Activated naive CD8-positive, alpha-beta T cell treated with anti-CD3 and anti-CD28 coated beads, Interleukin-2, amount 50 U/mL, for 16 hours (primary cell): ENCODE measurements around the gene NOM1.
"Not testable (repeated sequence)": the region's sequence is repeated elsewhere in the genome, so short reads cannot be mapped to it uniquely, and the experiment has no call there.

Experiments
- DNase-seq: peaks from one replicate; pipeline ENCODE4 v3.0.0-alpha.2; 2020; ENCODE audit warnings: low read depth, low spot score

The NOM1 gene

GRCh38 chr7:156941393-156942182, 7.9 kb upstream of the NOM1 start:
- DNase-seq = no peak

GRCh38 chr7:156942708-156943090, 6.8 kb upstream of the NOM1 start:
- no peak for DNase-seq

GRCh38 chr7:156943091-156944041, 6.1 kb upstream of the NOM1 start:
- DNase-seq = no peak

- no peak for DNase-seq
These were observed 4.6 kb upstream of the NOM1 start for GRCh38 chr7:156944876-156945275.

GRCh38 chr7:156947120-156947843, 2.2 kb upstream of the NOM1 start:
- DNase-seq = no peak

- no peak for DNase-seq
These were observed 1.2 kb upstream of the NOM1 start for GRCh38 chr7:156948361-156948760.

- no peak for DNase-seq
These were observed 908 bp downstream of the NOM1 start for GRCh38 chr7:156950381-156950858.

- not testable (repeated sequence) for DNase-seq
These were observed 3.7 kb downstream of the NOM1 start for GRCh38 chr7:156953215-156953614.

- DNase-seq = no peak
These were observed 5.4 kb downstream of the NOM1 start for GRCh38 chr7:156954941-156955340.

- DNase-seq = no peak
These were observed 7.2 kb downstream of the NOM1 start for GRCh38 chr7:156956727-156957126.

GRCh38 chr7:156962145-156962544, 12.6 kb downstream of the NOM1 start:
- no peak for DNase-seq

GRCh38 chr7:156962897-156963296, 13.4 kb downstream of the NOM1 start:
- DNase-seq = no peak

- DNase-seq = no peak
These were observed 14.0 kb downstream of the NOM1 start for GRCh38 chr7:156963472-156963871.

- no peak for DNase-seq
These were observed 15.5 kb downstream of the NOM1 start for GRCh38 chr7:156964971-156965370.

- DNase-seq = no peak
These were observed 16.9 kb downstream of the NOM1 start for GRCh38 chr7:156966387-156966786.

GRCh38 chr7:156968183-156968582, 18.7 kb downstream of the NOM1 start:
- DNase-seq = no peak

- no peak for DNase-seq
These were observed 20.5 kb downstream of the NOM1 start for GRCh38 chr7:156969972-156970420.

GRCh38 chr7:156975620-156976019, 26.1 kb downstream of the NOM1 start:
- no peak for DNase-seq

GRCh38 chr7:156979007-156979606, 29.6 kb downstream of the NOM1 start:
- no peak for DNase-seq

- DNase-seq = no peak
These were observed 30.2 kb downstream of the NOM1 start for GRCh38 chr7:156979711-156980110.

- DNase-seq = no peak
These were observed 34.8 kb downstream of the NOM1 start for GRCh38 chr7:156984174-156984891.
